Amygdala (tissue), 56 donors: Measurements from ENCODE around the gene CTNNBL1.
"Not testable (repeated sequence)": the region's sequence is repeated elsewhere in the genome, so short reads cannot be mapped to it uniquely, and the experiment has no call there.

Source experiments
- DNase-seq, 56 donors: peaks; one replicate each; lab custom pipeline; 2025; lab: John Stamatoyannopoulos, UW

The CTNNBL1 gene

GRCh38 chr20:37693635-37694626, at the start of gene CTNNBL1:
Gene CTNNBL1, plus strand, starts transcription at chr20:37694030. Its CDS starts 93 bp downstream, at chr20:37694123.
- peak; percentile 46 to 98 (median 93) for DNase-seq

GRCh38 chr20:37644605-37645004, 49.2 kb upstream of the CTNNBL1 start:
- DNase-seq = no peak

- no peak for DNase-seq
Measured at GRCh38 chr20:37647946-37648345, 45.9 kb upstream of the CTNNBL1 start.

GRCh38 chr20:37649017-37649416, 44.8 kb upstream of the CTNNBL1 start:
- no peak for DNase-seq

- no peak for DNase-seq
Measured at GRCh38 chr20:37649676-37650370, 44.0 kb upstream of the CTNNBL1 start.

- no peak for DNase-seq
Measured at GRCh38 chr20:37650661-37651060, 43.2 kb upstream of the CTNNBL1 start.

GRCh38 chr20:37651932-37652331, 41.9 kb upstream of the CTNNBL1 start:
- DNase-seq = peak in 7 of 56 donors; percentile 2 to 15 (median 4)

GRCh38 chr20:37656945-37657344, 36.9 kb upstream of the CTNNBL1 start:
- DNase-seq = no peak

GRCh38 chr20:37657924-37658804, 35.7 kb upstream of the CTNNBL1 start:
- DNase-seq = no peak

- DNase-seq = no peak
Measured at GRCh38 chr20:37661519-37661918, 32.3 kb upstream of the CTNNBL1 start.

- no peak for DNase-seq
Measured at GRCh38 chr20:37662308-37662707, 31.5 kb upstream of the CTNNBL1 start.

GRCh38 chr20:37664595-37664994, 29.2 kb upstream of the CTNNBL1 start:
- not testable (repeated sequence) for DNase-seq

- no peak for DNase-seq
Measured at GRCh38 chr20:37668166-37668565, 25.7 kb upstream of the CTNNBL1 start.

GRCh38 chr20:37669062-37669772, 24.6 kb upstream of the CTNNBL1 start:
- no peak for DNase-seq

GRCh38 chr20:37669773-37670236, 24.0 kb upstream of the CTNNBL1 start:
- no peak for DNase-seq

GRCh38 chr20:37670351-37670791, 23.5 kb upstream of the CTNNBL1 start:
- DNase-seq = peak in 27 of 56 donors; percentile 1 to 39 (median 14)

- DNase-seq = no peak
Measured at GRCh38 chr20:37672143-37672542, 21.7 kb upstream of the CTNNBL1 start.

- DNase-seq = no peak
Measured at GRCh38 chr20:37673444-37673843, 20.4 kb upstream of the CTNNBL1 start.

GRCh38 chr20:37676440-37676839, 17.4 kb upstream of the CTNNBL1 start:
- DNase-seq = no peak
